Right atrium auricular region (tissue), 2 donors: ENCODE measurements around the gene FNIP1. TPM values are rescaled to one million over a fixed set of nuclear protein-coding genes. Genes with fewer than 3 reads are reported as not detected.

Experiments
- DNase-seq: peaks from one replicate; pipeline ENCODE4 v3.0.0-alpha.2; 2019; ENCODE audit warnings: low spot score
- H3K27ac ChIP-seq, 2 donors: fragments of 200-600 bp; sonication (generic); 1 replicate in 1 of 2; 2 replicates in 1 of 2; pipeline ENCODE4 v1.5.1; 2016 to 2019
- H3K27me3 ChIP-seq, 2 donors: fragments of 200-600 bp; sonication (generic); one replicate each; pipeline versions ENCODE4 v1.5.1 to v1.6.0; 2017 to 2019
- H3K36me3 ChIP-seq: fragments of 200-600 bp; sonication (generic); one replicate; pipeline ENCODE4 v1.5.1; 2016
- H3K4me1 ChIP-seq, 2 donors: fragments of 200-600 bp; sonication (generic); one replicate each; pipeline versions ENCODE4 v1.5.1 to v1.6.0; 2017 to 2019
- H3K4me3 ChIP-seq, 2 donors: fragments of 200-600 bp; sonication (generic); 1 replicate in 1 of 2; 2 replicates in 1 of 2; pipeline ENCODE4 v1.5.1; 2017 to 2019; ENCODE audit warnings: mild to moderate bottlenecking in 1 of 2, moderate library complexity in 1 of 2
- H3K9me3 ChIP-seq, 2 donors: fragments of 200-600 bp; sonication (generic); one replicate each; pipeline ENCODE4 v1.5.1; 2019
- total RNA-seq, 2 donors: library from RNA; depleted of rRNA; stranded (reverse); fragments of >200 nt; gene quantifications; one replicate each; pipeline ENCODE4 v1.1.0, GENCODE V29; 2016
- TF ChIP-seq, protein P1 (sequence below), 2 donors: fragments of 200-600 bp; sonication (generic); IDR thresholded peaks; one replicate each; pipeline ENCODE4 v1.5.1; 2019; ENCODE audit warnings: antibody characterized with exemption in 2 of 2

The FNIP1 gene
- total RNA-seq, 2 donors from 2014 or later = 30.6 to 38.3 TPM

DNA sequence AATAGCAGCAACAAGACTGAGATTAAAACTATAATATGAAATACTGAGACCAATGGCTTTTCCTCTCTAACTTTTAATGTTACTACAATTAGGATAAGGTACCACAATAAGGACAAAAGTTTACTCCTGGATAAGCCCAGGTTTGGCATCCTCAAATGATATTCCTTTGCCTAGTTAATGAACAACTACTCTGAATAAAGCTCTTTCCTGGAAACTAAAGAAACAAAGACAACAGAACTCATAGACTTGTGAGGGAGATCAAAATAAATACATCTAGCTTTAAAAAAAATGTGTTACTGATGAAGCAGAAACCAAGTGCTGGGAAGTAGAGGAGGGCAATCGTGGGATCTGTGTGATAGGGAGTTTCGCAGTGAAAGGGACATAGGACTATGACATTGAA is 142.5 kb downstream of the FNIP1 start:
- TF ChIP-seq, protein P1, sequence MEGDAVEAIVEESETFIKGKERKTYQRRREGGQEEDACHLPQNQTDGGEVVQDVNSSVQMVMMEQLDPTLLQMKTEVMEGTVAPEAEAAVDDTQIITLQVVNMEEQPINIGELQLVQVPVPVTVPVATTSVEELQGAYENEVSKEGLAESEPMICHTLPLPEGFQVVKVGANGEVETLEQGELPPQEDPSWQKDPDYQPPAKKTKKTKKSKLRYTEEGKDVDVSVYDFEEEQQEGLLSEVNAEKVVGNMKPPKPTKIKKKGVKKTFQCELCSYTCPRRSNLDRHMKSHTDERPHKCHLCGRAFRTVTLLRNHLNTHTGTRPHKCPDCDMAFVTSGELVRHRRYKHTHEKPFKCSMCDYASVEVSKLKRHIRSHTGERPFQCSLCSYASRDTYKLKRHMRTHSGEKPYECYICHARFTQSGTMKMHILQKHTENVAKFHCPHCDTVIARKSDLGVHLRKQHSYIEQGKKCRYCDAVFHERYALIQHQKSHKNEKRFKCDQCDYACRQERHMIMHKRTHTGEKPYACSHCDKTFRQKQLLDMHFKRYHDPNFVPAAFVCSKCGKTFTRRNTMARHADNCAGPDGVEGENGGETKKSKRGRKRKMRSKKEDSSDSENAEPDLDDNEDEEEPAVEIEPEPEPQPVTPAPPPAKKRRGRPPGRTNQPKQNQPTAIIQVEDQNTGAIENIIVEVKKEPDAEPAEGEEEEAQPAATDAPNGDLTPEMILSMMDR (IDR thresholded peaks at IDR 0.05) = no peak
- H3K27me3 ChIP-seq = no peaks in the 10 kb centered on the region
- H3K36me3 ChIP-seq = peaks cover 27% of the 10 kb centered on the region
- H3K9me3 ChIP-seq = no peaks in the 10 kb centered on the region
- no peak overlapping the region for H3K4me3 ChIP-seq
- no peak overlapping the region for H3K27ac ChIP-seq
- H3K4me1 ChIP-seq = no peaks in the 10 kb centered on the region
- DNase-seq = no peak

DNA sequence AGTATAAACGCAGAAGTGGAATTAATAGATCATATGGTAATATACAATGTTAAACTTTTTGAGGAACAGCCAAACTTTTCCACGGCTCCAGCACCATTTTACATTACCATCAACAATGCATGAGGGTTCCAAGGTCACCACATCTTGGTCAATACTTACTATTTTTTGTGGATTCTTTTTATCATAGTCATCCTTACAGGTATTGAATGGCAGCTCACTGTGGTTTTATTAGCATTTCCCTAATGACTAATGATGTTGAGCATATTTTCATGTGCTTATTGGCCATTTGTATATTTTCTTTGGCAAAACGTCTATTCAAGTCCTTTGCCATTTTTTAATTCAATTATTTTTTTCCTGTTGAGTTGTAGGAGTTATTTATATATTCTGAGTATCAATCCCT is 147.7 kb downstream of the FNIP1 start:
- no peaks in the 10 kb centered on the region for H3K4me1 ChIP-seq
- H3K36me3 ChIP-seq = peaks cover 50% of the 10 kb centered on the region
- H3K4me3 ChIP-seq = no peak overlapping the region
- TF ChIP-seq, protein P1 (IDR thresholded peaks at IDR 0.05) = no peak
- H3K27me3 ChIP-seq = no peaks in the 10 kb centered on the region
- no peaks in the 10 kb centered on the region for H3K9me3 ChIP-seq
- no peak for DNase-seq
- no peak overlapping the region for H3K27ac ChIP-seq

GRCh38 chr5:131647048-131647769 is 149.6 kb downstream of the FNIP1 start:
- Histone ChIP-seq H3K36me3 (peaks cover 43% of the 10 kb centered on the region), H3K27ac (no peak overlapping the region), H3K4me1 (no peaks in the 10 kb centered on the region), H3K4me3 (no peak overlapping the region), H3K27me3 (no peaks in the 10 kb centered on the region), H3K9me3 (no peaks in the 10 kb centered on the region)
- TF ChIP-seq, protein P1 (IDR thresholded peaks at IDR 0.05) = no peak
- DNase-seq = no peak

GRCh38 chr5:131644822-131645221 is 152.0 kb downstream of the FNIP1 start:
- no peak overlapping the region for H3K27ac ChIP-seq
- H3K4me3 ChIP-seq = no peak overlapping the region
- TF ChIP-seq, protein P1 (IDR thresholded peaks at IDR 0.05) = no peak
- H3K4me1 ChIP-seq = no peaks in the 10 kb centered on the region
- no peak for DNase-seq
- H3K27me3 ChIP-seq = no peaks in the 10 kb centered on the region
- H3K36me3 ChIP-seq = peaks cover 28% of the 10 kb centered on the region
- H3K9me3 ChIP-seq = no peaks in the 10 kb centered on the region

DNA sequence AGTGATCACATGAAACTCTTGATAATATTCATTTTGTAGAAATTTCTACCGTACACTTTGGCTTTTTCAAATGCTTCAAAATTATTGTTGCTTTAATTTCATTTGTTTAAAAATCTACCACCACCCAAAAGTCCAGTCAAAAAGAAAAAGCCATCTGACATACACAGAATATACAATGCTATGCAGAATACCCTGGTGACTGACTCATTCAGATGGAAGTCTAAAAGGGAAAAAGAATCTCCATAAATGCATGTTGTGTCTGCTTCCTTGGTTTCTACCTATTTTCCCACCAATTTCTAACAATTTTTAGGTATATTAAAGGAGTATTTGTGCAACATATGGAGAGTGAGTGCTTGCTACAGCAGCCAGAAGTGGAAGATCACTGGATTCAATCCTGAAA is 152.4 kb downstream of the FNIP1 start:
- DNase-seq = no peak
- TF ChIP-seq, protein P1 (IDR thresholded peaks at IDR 0.05) = no peak
- H3K36me3 ChIP-seq = peaks cover 28% of the 10 kb centered on the region
- H3K27ac ChIP-seq = no peak overlapping the region
- H3K9me3 ChIP-seq = no peaks in the 10 kb centered on the region
- no peaks in the 10 kb centered on the region for H3K4me1 ChIP-seq
- no peaks in the 10 kb centered on the region for H3K27me3 ChIP-seq
- H3K4me3 ChIP-seq = no peak overlapping the region

DNA sequence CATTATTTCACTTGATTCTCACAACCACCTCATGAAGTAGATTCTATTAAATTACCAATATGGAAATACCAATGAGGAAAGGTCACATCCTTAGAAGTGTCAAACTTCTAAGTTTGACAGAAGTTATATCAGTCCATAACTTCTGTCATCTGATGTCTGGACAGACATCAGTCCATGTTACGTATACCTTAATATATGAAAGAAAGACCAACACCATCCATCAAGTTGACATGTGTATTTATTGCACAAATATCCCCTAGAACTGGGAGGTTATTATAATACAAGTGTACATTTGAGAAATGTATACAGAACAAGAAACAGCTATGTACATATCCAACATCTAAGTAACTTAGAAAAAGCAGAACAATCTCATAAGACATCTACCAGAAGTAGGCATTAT is 155.3 kb downstream of the FNIP1 start:
- DNase-seq = no peak
- Histone ChIP-seq H3K9me3 (no peaks in the 10 kb centered on the region), H3K4me3 (no peak overlapping the region), H3K27me3 (no peaks in the 10 kb centered on the region), H3K36me3 (peaks cover 13% of the 10 kb centered on the region), H3K4me1 (peaks cover 0 to 2% of the 10 kb centered on the region in 2 donors), H3K27ac (no peak overlapping the region)
- TF ChIP-seq, protein P1 (IDR thresholded peaks at IDR 0.05) = no peak
